GM21576 (cell line): ENCODE measurements around the gene UNCX.

Experiments used
- ATAC-seq: cut with Tn5 transposase; IDR thresholded peaks from one replicate; pipeline ENCODE4 v1.9.1; 2021; ENCODE audit warnings: mild to moderate bottlenecking, moderate library complexity; ENCODE audit not compliant: unreplicated experiment

UNCX gene

GRCh38 chr7:1242606-1243289, 10.1 kb downstream of the UNCX start:
- no peak for ATAC-seq

DNA sequence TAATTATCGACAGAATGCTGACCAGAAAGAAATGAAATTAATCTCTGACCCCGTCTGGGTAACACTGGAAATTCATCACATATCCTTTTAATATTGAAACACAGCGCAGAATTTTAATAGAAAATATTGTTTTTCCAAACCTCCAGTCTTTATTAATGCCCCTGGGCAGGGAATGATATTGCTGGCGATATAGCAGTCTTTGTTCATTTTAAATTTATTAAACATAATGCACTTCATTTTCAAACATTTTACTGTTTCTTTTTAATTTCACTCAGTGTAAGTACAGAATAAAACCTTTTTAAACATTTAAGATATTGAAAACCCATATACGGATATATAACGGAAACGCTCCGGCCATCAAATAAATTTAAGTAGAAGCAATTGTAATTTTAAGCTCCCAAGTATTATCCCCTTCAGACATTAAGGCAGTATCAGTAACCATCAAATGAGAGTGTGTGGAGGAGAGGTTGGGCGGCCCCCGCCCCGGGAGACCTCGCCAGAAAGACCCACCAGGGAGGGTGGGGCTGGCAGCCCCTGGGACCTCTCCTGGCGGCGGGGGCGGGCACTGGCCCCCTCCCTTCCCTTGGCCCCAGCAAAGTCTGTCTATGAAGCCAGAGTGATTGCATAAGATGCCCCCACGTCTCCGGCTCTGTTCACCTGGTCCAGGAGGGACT, 10.8 kb downstream of the UNCX start:
- no peak for ATAC-seq

DNA sequence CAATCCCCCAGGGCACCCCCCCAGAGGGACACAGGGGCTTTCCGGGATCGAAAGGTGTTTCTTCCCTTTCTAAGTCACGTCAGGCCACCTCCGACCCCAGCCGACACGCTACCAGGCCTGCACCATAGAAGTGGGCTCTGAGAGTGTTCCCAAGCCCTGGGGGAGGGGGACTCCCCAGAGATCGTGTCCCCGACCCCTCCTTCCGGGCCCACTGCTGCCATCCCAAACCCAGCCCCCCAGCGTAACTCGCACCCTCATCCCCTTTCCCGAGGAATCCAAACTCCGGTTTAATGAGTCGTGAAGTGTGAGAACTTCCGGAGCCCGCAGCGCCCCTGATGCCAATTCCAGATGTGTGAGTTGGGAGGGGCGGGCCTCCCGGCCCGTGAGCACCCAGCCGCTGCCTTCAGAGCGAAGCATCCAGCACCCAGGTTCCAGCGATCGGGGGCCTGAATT, 11.3 kb downstream of the UNCX start:
- ATAC-seq: no peak

DNA sequence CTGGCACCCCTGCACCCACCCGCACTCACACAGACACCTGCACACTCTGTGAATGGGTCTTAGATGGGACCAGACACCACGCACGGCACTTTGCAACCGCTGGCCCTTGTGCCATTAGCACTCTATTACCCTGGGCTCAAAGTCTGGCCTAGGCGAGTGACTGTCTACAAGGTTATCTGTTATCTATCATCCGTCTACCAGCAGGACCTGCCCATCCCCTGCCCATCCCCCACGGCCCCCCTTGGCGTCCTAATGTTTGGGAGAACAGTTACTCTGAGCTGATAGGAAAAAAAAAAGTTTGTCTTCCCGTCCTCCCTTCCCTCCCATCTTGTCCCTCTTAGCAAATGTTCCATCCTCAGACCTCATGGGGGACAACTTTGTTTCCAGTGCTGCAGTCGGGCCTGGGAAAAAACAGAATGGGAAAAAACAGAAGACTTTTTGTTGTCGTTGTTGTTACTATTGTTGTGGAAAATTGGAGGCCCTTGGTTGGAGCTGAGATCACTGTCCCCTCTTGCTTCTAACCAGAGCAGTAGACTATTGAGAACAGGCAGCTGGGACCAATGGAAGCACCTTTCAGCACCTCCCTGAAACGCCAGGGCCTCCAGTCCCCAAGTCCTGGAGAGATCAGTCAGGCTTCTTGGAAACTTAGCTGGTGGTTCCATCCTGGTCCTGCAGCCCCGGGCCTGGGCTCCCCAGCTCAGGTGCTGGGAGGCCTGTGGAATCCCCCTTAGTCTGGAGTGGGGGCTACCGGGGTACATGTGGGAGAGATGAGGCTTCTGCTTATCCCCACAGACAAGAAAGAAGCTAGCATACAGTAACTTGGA, 12.2 kb downstream of the UNCX start:
- no peak for ATAC-seq

- ATAC-seq: no peak
Measured at GRCh38 chr7:1245524-1246050, 12.9 kb downstream of the UNCX start.

GRCh38 chr7:1246160-1246870, 13.6 kb downstream of the UNCX start:
- ATAC-seq: no peak

GRCh38 chr7:1246871-1247526, 14.3 kb downstream of the UNCX start:
- no peak for ATAC-seq

GRCh38 chr7:1247527-1248041, 14.9 kb downstream of the UNCX start:
- ATAC-seq: no peak

DNA sequence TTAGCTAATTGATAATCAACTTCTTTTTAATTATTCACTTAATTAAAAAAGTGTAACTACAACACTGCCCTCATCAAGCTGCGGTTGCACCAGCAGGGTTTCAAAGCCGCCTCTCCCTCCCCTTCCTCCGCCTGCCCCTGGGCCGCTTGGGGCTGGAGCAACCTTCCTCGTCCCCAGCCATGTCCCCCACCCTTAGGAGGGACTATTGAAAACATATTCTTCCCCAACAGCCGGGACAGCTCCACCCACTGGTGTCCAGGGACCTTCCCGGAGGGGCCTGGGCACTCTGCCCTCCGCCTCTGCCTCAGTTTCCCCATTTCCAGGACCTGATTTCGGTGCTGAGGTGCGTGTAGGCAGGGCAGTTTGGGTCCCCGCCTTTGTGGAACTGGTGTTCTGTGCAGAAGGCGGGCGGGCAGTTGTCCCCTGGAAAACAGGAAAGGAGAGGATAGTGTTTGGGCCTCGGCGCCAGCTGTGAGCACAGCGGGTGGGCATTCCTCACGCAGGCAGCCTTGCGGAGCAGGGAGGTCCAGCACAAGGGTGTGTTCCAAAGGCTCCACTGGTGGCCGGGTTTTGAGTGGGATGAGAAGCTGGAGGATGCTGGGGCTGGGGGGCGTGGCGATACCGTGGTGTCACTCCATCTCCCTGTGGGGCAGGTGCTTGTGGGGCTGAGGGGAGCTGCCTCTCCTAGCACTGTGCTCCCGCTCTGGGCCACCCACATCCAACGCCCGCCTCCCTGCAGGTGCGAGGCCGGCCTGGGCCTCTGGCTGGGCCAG, 15.7 kb downstream of the UNCX start:
- ATAC-seq: no peak

DNA sequence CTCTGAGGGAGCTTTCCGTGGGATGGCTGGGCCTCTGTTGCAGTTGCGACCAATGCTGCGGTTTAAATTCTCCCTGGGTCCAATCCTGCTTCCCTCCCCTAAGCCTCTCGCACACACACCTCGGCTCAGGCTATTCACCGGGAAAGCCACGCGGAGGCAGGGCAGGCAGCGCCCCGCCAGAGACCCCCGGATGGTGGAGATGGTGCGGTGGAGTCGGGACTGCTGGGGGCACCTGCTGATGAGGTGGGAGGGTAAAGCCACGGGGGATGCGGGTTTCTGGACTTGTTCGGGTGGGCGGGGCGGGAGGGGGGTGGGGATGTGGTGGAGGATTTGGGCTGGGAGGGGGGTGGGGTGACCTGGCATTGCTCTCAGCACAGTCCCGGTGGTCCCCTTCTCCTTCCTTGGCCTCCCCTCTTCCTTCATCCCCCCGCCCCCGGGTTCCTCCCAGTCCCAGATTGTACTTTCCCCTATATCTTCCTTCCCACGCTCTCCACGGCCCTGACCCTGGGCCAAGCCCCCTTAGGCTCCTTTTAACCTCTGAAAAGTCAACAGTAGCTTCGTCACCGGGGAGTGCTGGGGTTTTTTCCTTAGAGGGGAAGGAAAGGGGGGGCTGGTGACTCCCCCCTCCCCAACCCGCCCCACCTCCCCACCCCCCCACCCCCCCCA, 16.4 kb downstream of the UNCX start:
- ATAC-seq: no peak

- ATAC-seq: no peak
Measured at GRCh38 chr7:1249731-1250130, 17.1 kb downstream of the UNCX start.

GRCh38 chr7:1250901-1251300, 18.2 kb downstream of the UNCX start:
- no peak for ATAC-seq

- ATAC-seq: no peak
Measured at GRCh38 chr7:1251796-1252539, 19.3 kb downstream of the UNCX start.

- no peak for ATAC-seq
Measured at GRCh38 chr7:1252540-1253090, 19.9 kb downstream of the UNCX start.

GRCh38 chr7:1253681-1254181, 21.1 kb downstream of the UNCX start:
- ATAC-seq: no peak

- ATAC-seq: no peak
Measured at GRCh38 chr7:1254281-1255079, 21.8 kb downstream of the UNCX start.
